GM12878 (cell line): ENCODE measurements around the gene DCP1A. TPM values are rescaled to one million over a fixed set of nuclear protein-coding genes. Genes with fewer than 3 reads are reported as not detected.

Experiments used
- ATAC-seq: fragments of 200-7000 bp; cut with Tn5 transposase; 3 replicates; pipeline ENCODE4 v1.9.1; 2020; ENCODE audit warnings: mild to moderate bottlenecking, moderate library complexity
- BruUV-seq: library from RNA; stranded (reverse); fragments of 400-500 nt; replicated peaks from 2 replicates; lab custom pipeline; 2021; lab: Mats Ljungman, UMichigan
- CTCF ChIA-PET: fragments of 300-600 bp; sonication (Branson Sonifier 250); formaldehyde crosslinking; extraction: SDS; loops from one replicate; lab custom pipeline; 2021; ENCODE audit warnings: inconsistent platforms; lab: Yijun Ruan, JAX
- POLR2A ChIA-PET: fragments of 350-600 bp; formaldehyde crosslinking; extraction: SDS; loops from one replicate; lab custom pipeline; 2021; ENCODE audit warnings: inconsistent platforms; lab: Charles Lee
- RAD21 ChIA-PET: fragments of 300-600 bp; sonication (Branson Sonifier 250); formaldehyde crosslinking; loops from one replicate; lab custom pipeline; 2023; ENCODE audit warnings: antibody characterized with exemption; ENCODE audit not compliant: unreplicated experiment; lab: Charles Lee
- SMC1A ChIA-PET: fragments of 300-600 bp; sonication (Branson Sonifier 250); formaldehyde crosslinking; loops from one replicate; lab custom pipeline; 2023; ENCODE audit not compliant: unreplicated experiment, uncharacterized antibody; lab: Charles Lee
- DNase-seq: peaks from one replicate; pipeline ENCODE4 v3.0.0-alpha.2; 2011; ENCODE audit warnings: low read depth, low spot score
- FAIRE-seq: peaks from 3 replicates; lab custom pipeline; 2011; peaks lifted over from hg19 to GRCh38; lab: Jason Lieb, UNC
- H2AFZ ChIP-seq: 2 replicates; pipeline ENCODE4 v1.6.0; 2011; ENCODE audit warnings: low read depth, low read length, control low read depth; ENCODE audit not compliant: control insufficient read depth
- H3K27ac ChIP-seq: 2 replicates; pipeline ENCODE4 v1.5.1; 2011; ENCODE audit warnings: control low read depth; ENCODE audit not compliant: control insufficient read depth, insufficient read depth
- H3K27me3 ChIP-seq, 2 experiments: replicated peaks in 1 of 2; 2 replicates each; pipeline versions ENCODE4 v1.6.0 to v1.6.1; 2011; ENCODE audit warnings: low read length in 1 of 2; ENCODE audit not compliant: control insufficient read depth in 2 of 2, insufficient read depth in 2 of 2
- H3K36me3 ChIP-seq, 2 experiments: 2 replicates each; pipeline ENCODE4 v1.5.1; 2011; ENCODE audit warnings: low read length in 1 of 2; ENCODE audit not compliant: control insufficient read depth in 2 of 2, insufficient read depth in 2 of 2
- H3K4me1 ChIP-seq: 2 replicates; pipeline ENCODE4 v1.6.1; 2011; ENCODE audit warnings: mild to moderate bottlenecking, low read length, moderate library complexity, mixed read lengths; ENCODE audit not compliant: control insufficient read depth, insufficient read depth
- H3K4me2 ChIP-seq: 2 replicates; pipeline ENCODE4 v1.6.0; 2011; ENCODE audit warnings: control low read depth; ENCODE audit not compliant: control insufficient read depth, insufficient read depth
- H3K4me3 ChIP-seq: fragments of 200-600 bp; sonication (generic); 2 replicates; pipeline ENCODE4 v1.5.1; 2016
- H3K79me2 ChIP-seq: 2 replicates; pipeline ENCODE4 v1.6.0; 2011; ENCODE audit warnings: low read length; ENCODE audit not compliant: control insufficient read depth, insufficient read depth
- H3K9ac ChIP-seq: 2 replicates; pipeline ENCODE4 v1.8.0; 2011; ENCODE audit warnings: low read length, control low read depth, mixed read lengths; ENCODE audit not compliant: control insufficient read depth, insufficient read depth
- H3K9me3 ChIP-seq: replicated peaks from 3 replicates; pipeline ENCODE4 v1.5.1; 2011; ENCODE audit warnings: mild to moderate bottlenecking, low read length; ENCODE audit not compliant: control insufficient read depth, insufficient read depth
- H4K20me1 ChIP-seq: 2 replicates; pipeline ENCODE4 v1.6.0; 2011; ENCODE audit not compliant: control insufficient read depth, insufficient read depth
- BCL3 ChIP-seq: IDR thresholded peaks from 2 replicates; pipeline ENCODE4 v1.6.1; 2011; ENCODE audit warnings: borderline replicate concordance, low read depth, mild to moderate bottlenecking, moderate library complexity, low read length; ENCODE audit not compliant: insufficient read depth, poor library complexity, severe bottlenecking
- CBFB ChIP-seq: IDR thresholded peaks from 2 replicates; pipeline ENCODE4 v1.6.1; 2016; ENCODE audit warnings: antibody characterized with exemption, low read depth
- CHD2 ChIP-seq: IDR thresholded peaks from 2 replicates; pipeline ENCODE4 v1.6.1; 2011; ENCODE audit warnings: low read depth, low read length, improper control_type of control experiment, borderline replicate concordance
- ELK1 ChIP-seq: IDR thresholded peaks from 2 replicates; pipeline ENCODE4 v1.6.1; 2012; ENCODE audit warnings: low read depth, low read length, improper control_type of control experiment
- HDGF ChIP-seq: fragments of 450-650 bp; IDR thresholded peaks from 2 replicates; pipeline ENCODE4 v1.6.1; 2016; ENCODE audit warnings: antibody characterized with exemption
- KDM1A ChIP-seq: fragments of 200-600 bp; sonication (generic); IDR thresholded peaks from 2 replicates; pipeline ENCODE4 v1.6.1; 2016; ENCODE audit warnings: borderline replicate concordance
- MYB ChIP-seq: fragments of 150-350 bp; IDR thresholded peaks from 2 replicates; pipeline ENCODE4 v1.6.1; 2014; ENCODE audit warnings: mild to moderate bottlenecking, low read depth, low read length, borderline replicate concordance
- STAT3 ChIP-seq: IDR thresholded peaks from 2 replicates; pipeline ENCODE4 v1.6.1; 2011; ENCODE audit warnings: low read depth, low read length, improper control_type of control experiment
- ZBTB40 ChIP-seq: fragments of 450-650 bp; IDR thresholded peaks from 2 replicates; pipeline ENCODE4 v1.6.1; 2016; ENCODE audit warnings: mild to moderate bottlenecking, moderate library complexity, borderline replicate concordance
- WGBS: methylation state at CpG from one replicate; pipeline ENCODE4 v1.1.6; 2016; ENCODE audit warnings: low lambda C conversion rate; ENCODE audit not compliant: insufficient replicate concordance, insufficient coverage; ENCODE audit errors: missing lambda C conversion rate; 5-methylcytosine and 5-hydroxymethylcytosine counted together
- in situ Hi-C: fragments of 300-500 bp; cut with MboI; formaldehyde crosslinking; loops from 9 replicates; pipeline ENCODE4 v1.14.3; 2018; ENCODE audit warnings: mixed read lengths
- intact Hi-C: fragments of 100-400 bp; cut with micrococcal nuclease; formaldehyde crosslinking; loops from one replicate; pipeline ENCODE4 v1.14.2; 2022; ENCODE audit not compliant: unreplicated experiment
- polyA plus RNA-seq, 11 experiments: library from polyadenylated mRNA; depleted of rRNA in 4 of 11; unstranded in 6 of 11; stranded (reverse) in 5 of 11; fragments of >200 nt; fragmentation: Nextera tagmentation in 4 of 11; fragmentation: Illumina TruSeq in 1 of 11; extraction: Ambion mirVana in 4 of 11; extraction: Trizol in 1 of 11; gene quantifications; 1 replicate in 1 of 11; 2 replicates in 10 of 11; pipeline versions ENCODE4 v1.2.1 to v1.2.3, GENCODE V29; 2011 to 2016; ENCODE audit warnings: inconsistent platforms in 2 of 11, missing spikeins in 2 of 11, low read depth in 1 of 11
- total RNA-seq, 4 experiments: library from RNA; depleted of rRNA in 3 of 4; stranded (reverse); fragments of >200 nt in 3 of 4; fragmentation: Illumina TruSeq in 1 of 4; extraction: Trizol in 1 of 4; gene quantifications; 2 replicates each; pipeline versions ENCODE4 v1.2.1 to v1.2.3, GENCODE V29; 2013 to 2021

DCP1A gene
- total and polyA plus RNA-seq, 10 of the 15 experiments (the other 5 are each of a cell fraction or from before 2014, with no cell fraction given), result 12.5 to 34.6 (median 16.3) TPM

GRCh38 chr3:53329897-53330296 is 17.4 kb downstream of the DCP1A start:
- RAD21 ChIA-PET, result no interaction called here
- FAIRE-seq, result no peak
- peaks cover 0 to 13% of the 10 kb centered on the region in 2 experiments; a peak in 2 of 4 replicates for H3K36me3 ChIP-seq
- H3K27me3 ChIP-seq, result no peaks in the 10 kb centered on the region
- H3K9me3 ChIP-seq, result no peaks in the 10 kb centered on the region
- H4K20me1 ChIP-seq, result no peaks in the 10 kb centered on the region
- H3K9ac ChIP-seq, result no peak overlapping the region
- CTCF ChIA-PET, result interaction anchor here (0.6 to 1.1 kb wide), 2 partner anchors 31 to 54 kb away, joined by 3 to 4 read pairs; no protein-coding TSS in a partner anchor
- intact Hi-C loops (no loop called here), in situ Hi-C loops (no loop called here)
- POLR2A ChIA-PET, result no interaction called here
- no TSS peak for BruUV-seq
- no peak overlapping the region for H3K27ac ChIP-seq
- no peaks in the 10 kb centered on the region for H3K4me1 ChIP-seq
- TF ChIP-seq CBFB (no peak), ELK1 (no peak), HDGF (no peak), MYB (no peak)
- H2AFZ ChIP-seq, result no peak overlapping the region
- ATAC-seq, result no peak
- DNase-seq, result no peak
- 100% methylated on average over 1 of the region's 1 CpG for WGBS
- no peak overlapping the region for H3K4me2 ChIP-seq
- no peak overlapping the region for H3K4me3 ChIP-seq
- peaks cover 2% of the 10 kb centered on the region for H3K79me2 ChIP-seq
- SMC1A ChIA-PET, result interaction anchor here (0.8 kb wide), 1 partner anchor 15 kb away, joined by 4 read pairs; no protein-coding TSS in a partner anchor

GRCh38 chr3:53328746-53329145 is 18.6 kb downstream of the DCP1A start:
- no peaks in the 10 kb centered on the region for H3K9me3 ChIP-seq
- intact Hi-C loops (no loop called here), in situ Hi-C loops (no loop called here)
- no peaks in the 10 kb centered on the region for H4K20me1 ChIP-seq
- H3K9ac ChIP-seq, result no peak overlapping the region
- DNase-seq, result no peak
- no TSS peak for BruUV-seq
- FAIRE-seq, result no peak
- H3K4me2 ChIP-seq, result no peak overlapping the region
- WGBS, result 83% methylated on average over 5 of the region's 5 CpGs
- ChIA-PET CTCF (no interaction called here), POLR2A (no interaction called here), RAD21 (no interaction called here), SMC1A (no interaction called here)
- no peak overlapping the region for H3K4me3 ChIP-seq
- H3K27ac ChIP-seq, result no peak overlapping the region
- H3K27me3 ChIP-seq, result no peaks in the 10 kb centered on the region
- TF ChIP-seq ZBTB40, result no peak
- no peak for TF ChIP-seq STAT3
- TF ChIP-seq BCL3, result no peak
- no peak for TF ChIP-seq CHD2
- TF ChIP-seq KDM1A, result no peak
- no peak for ATAC-seq
- peaks cover 2% of the 10 kb centered on the region for H3K79me2 ChIP-seq
- H3K36me3 ChIP-seq, result peaks cover 0 to 9% of the 10 kb centered on the region in 2 experiments; a peak in 3 of 4 replicates
- no peak overlapping the region for H2AFZ ChIP-seq
- H3K4me1 ChIP-seq, result no peaks in the 10 kb centered on the region
